ENCODE results near the gene DNAJC16.

DNA sequence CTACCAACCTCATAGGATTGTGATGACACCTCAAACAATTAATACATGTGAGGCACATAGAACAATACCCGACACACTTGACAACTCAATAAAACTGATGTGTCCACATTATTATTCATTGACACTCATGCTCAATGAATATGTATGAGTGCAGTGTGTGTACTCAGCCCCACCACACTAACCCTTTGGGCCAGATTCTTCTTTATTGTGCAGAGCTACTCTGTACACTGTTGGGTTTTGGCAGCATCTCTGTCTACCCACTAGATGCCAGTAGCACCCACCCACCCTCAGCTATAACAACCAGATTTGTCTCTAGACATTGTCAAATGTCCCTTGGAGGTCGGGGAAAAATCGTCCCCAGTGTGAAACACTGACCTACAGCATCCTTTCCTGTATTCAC, 12.7 kb upstream of the DNAJC16 start:
- TF ChIP-seq, protein P1, sequence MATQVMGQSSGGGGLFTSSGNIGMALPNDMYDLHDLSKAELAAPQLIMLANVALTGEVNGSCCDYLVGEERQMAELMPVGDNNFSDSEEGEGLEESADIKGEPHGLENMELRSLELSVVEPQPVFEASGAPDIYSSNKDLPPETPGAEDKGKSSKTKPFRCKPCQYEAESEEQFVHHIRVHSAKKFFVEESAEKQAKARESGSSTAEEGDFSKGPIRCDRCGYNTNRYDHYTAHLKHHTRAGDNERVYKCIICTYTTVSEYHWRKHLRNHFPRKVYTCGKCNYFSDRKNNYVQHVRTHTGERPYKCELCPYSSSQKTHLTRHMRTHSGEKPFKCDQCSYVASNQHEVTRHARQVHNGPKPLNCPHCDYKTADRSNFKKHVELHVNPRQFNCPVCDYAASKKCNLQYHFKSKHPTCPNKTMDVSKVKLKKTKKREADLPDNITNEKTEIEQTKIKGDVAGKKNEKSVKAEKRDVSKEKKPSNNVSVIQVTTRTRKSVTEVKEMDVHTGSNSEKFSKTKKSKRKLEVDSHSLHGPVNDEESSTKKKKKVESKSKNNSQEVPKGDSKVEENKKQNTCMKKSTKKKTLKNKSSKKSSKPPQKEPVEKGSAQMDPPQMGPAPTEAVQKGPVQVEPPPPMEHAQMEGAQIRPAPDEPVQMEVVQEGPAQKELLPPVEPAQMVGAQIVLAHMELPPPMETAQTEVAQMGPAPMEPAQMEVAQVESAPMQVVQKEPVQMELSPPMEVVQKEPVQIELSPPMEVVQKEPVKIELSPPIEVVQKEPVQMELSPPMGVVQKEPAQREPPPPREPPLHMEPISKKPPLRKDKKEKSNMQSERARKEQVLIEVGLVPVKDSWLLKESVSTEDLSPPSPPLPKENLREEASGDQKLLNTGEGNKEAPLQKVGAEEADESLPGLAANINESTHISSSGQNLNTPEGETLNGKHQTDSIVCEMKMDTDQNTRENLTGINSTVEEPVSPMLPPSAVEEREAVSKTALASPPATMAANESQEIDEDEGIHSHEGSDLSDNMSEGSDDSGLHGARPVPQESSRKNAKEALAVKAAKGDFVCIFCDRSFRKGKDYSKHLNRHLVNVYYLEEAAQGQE (IDR thresholded peaks at IDR 0.05; ENCODE audit: insufficient read depth in 1 of 2, low read depth in 2 of 2, low read length in 2 of 2) = no peak
- no peak for TF ChIP-seq POLR2AphosphoS5 (IDR thresholded peaks at IDR 0.05; ENCODE audit: low read depth, low read length)
- no peak for TF ChIP-seq SIN3A (IDR thresholded peaks at IDR 0.05; ENCODE audit: borderline replicate concordance, insufficient read depth, low read length)
- TF ChIP-seq TAF1 (IDR thresholded peaks at IDR 0.05; ENCODE audit: borderline replicate concordance, insufficient read depth, low read length) = no peak

All from PFSK-1 (cell line).